Muscle of leg (tissue), 11 donors: ENCODE data around the gene COX17. TPM values are rescaled to one million over a fixed set of nuclear protein-coding genes. Genes with fewer than 3 reads are reported as not detected.

ENCODE experiments used
- DNase-seq: peaks from one replicate; pipeline ENCODE4 v3.0.0; 2013
- H3K27ac ChIP-seq: one replicate; pipeline ENCODE4 v1.5.1; 2013; ENCODE audit warnings: mild to moderate bottlenecking, low read length, control low read depth
- H3K27me3 ChIP-seq: one replicate; pipeline ENCODE4 v1.6.1; 2013; ENCODE audit warnings: low read length; ENCODE audit not compliant: control insufficient read depth, insufficient read depth
- H3K36me3 ChIP-seq: one replicate; pipeline ENCODE4 v1.6.1; 2013; ENCODE audit warnings: low read length; ENCODE audit not compliant: control insufficient read depth, insufficient read depth
- H3K4me1 ChIP-seq: one replicate; pipeline ENCODE4 v1.6.1; 2013; ENCODE audit warnings: low read length; ENCODE audit not compliant: control insufficient read depth, insufficient read depth
- H3K4me3 ChIP-seq: one replicate; pipeline ENCODE4 v1.5.1; 2013; ENCODE audit warnings: low read length, control low read depth
- H3K9me3 ChIP-seq: replicated peaks from 2 replicates; pipeline ENCODE4 v1.6.1; 2013; ENCODE audit warnings: low read depth, low read length; ENCODE audit not compliant: control insufficient read depth
- WGBS: methylation state at CpG from one replicate; pipeline ENCODE4 v1.1.5; 2013; ENCODE audit warnings: missing lambda C conversion rate; ENCODE audit not compliant: insufficient coverage; 5-methylcytosine and 5-hydroxymethylcytosine counted together
- polyA plus RNA-seq, 8 donors: library from polyadenylated mRNA; unstranded; fragments of 120-200 nt; gene quantifications; one replicate each; pipeline versions ENCODE4 v1.2.1 to v1.2.3, GENCODE V29; 2013; ENCODE audit warnings: inconsistent platforms in 1 of 8, low replicate concordance in 1 of 8; ENCODE audit not compliant: insufficient read length in 8 of 8, insufficient read depth in 1 of 8
- total RNA-seq: library from RNA; stranded (reverse); fragments of 120-200 nt; gene quantifications from one replicate; pipeline ENCODE4 v1.2.4, GENCODE V29; 2013

Gene COX17
- total and polyA plus RNA-seq, 9 donors, result 42.8 to 77.2 (median 64.8) TPM

DNA sequence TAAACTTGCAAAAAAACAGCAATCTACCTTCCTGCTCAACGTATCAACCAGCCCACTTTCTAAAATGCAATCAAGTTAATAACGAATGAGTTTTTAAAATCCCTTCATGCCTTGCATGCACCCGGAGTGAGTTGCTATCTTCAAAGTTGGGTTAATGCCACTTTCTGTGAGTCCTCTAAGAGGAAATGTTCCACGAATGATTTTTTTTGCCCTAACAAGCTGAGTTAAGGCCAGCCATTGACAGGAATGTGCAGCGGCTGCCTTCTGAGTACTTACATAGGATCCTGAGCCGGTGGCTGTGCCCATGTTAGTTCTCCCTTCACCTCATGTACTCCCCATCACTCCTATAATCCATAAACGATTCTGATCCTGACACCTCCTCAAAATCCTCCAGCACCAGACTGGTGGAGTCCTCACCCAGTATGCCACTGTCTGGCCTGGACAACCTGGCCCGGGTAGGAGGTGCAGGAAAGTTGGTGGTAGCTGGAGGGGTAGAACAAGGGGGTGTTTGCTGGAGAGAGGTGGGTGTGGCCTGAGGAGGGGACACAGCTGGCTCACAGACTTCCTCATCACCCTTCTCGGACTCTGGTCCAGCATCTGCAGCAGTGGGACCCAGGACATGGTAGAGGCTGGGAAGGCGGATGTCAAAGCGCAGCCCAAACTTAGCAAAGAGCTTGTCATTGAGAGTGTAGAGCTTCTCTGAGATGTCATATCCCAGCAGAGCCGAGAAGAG is 29.2 kb downstream of the COX17 start:
- peaks cover 17% of the 10 kb centered on the region for H3K36me3 ChIP-seq
- H3K27ac ChIP-seq, result peak overlapping the region; percentile 78
- no peak overlapping the region for H3K4me3 ChIP-seq
- WGBS, result 75% methylated on average over 10 of the region's 12 CpGs
- no peak for DNase-seq
- peaks cover 18% of the 10 kb centered on the region for H3K4me1 ChIP-seq
- no peaks in the 10 kb centered on the region for H3K9me3 ChIP-seq
- no peaks in the 10 kb centered on the region for H3K27me3 ChIP-seq

DNA sequence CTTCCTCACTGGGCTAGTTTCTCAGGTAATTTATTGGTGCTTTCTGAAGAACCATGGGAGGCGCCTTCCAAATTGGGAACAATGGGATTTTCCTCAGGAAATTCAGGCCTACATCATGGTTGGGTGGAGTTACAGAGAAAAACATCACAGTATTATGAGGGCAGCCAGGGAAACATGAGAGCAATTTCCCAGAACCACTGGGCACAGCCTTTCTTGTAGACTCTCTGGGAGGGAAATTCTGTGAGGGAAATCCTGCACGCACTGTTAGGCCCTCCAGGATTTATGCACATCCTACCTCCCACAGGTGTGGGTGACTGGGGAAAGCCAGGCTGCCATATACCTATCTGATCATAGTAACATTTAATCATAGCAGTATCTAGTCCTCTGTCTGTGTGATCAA is 30.0 kb downstream of the COX17 start:
- H3K4me3 ChIP-seq, result no peak overlapping the region
- H3K36me3 ChIP-seq, result peaks cover 19% of the 10 kb centered on the region
- 89% methylated on average over 1 of the region's 2 CpGs for WGBS

DNA sequence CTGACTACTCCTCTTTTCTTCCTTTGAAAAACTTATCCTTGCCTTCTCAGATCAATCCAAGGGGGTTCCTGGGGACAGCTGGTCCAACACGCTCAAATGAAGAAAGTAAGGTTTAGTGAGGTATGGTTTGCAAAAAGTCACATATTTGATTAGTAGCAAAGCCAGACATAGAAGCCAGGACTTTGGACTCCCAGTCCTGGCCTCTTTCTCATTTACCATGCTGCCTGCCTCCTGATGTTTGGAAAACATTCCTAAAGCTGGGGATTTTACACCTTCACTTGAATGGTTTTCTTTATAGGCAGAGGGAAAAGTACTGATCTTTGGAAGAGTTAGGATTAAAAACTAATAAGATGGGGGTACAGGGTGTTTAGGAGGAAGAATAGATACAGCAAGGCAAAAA is 31.4 kb downstream of the COX17 start:
- WGBS, result 100% methylated on average over 1 of the region's 1 CpG
- H3K4me1 ChIP-seq, result peaks cover 9% of the 10 kb centered on the region
- no peaks in the 10 kb centered on the region for H3K9me3 ChIP-seq
- no peak overlapping the region for H3K4me3 ChIP-seq
- H3K27ac ChIP-seq, result no peak overlapping the region
- peaks cover 23% of the 10 kb centered on the region for H3K36me3 ChIP-seq
- no peak for DNase-seq
- no peaks in the 10 kb centered on the region for H3K27me3 ChIP-seq

More for the DNA sequence above, 30.0 kb downstream of the COX17 start:
- Histone ChIP-seq H3K9me3 (no peaks in the 10 kb centered on the region), H3K4me1 (peaks cover 13% of the 10 kb centered on the region), H3K27me3 (no peaks in the 10 kb centered on the region), H3K27ac (peak overlapping the region; percentile 78)
- peak; percentile 56 for DNase-seq

DNA sequence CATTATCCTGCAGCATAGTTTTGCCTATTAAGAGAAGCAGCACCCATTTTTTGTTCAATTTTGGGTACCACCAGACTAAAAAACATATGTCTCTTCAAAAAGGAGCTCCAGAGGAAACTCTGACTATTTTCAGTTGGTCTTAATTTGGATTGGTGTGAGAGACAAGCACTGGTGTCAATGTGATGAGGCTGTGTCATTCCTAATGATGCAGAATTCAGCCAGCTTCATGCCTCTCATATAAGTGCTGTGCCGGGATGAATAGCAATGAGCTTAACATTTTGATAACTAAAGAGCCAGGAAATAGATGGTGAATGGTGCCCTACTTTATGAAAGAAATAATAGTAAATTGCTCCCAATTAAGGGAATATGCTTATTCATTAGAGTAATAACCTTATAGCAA is 32.7 kb downstream of the COX17 start:
- Histone ChIP-seq H3K27ac (no peak overlapping the region), H3K9me3 (no peaks in the 10 kb centered on the region), H3K4me1 (peaks cover 9% of the 10 kb centered on the region), H3K27me3 (no peaks in the 10 kb centered on the region), H3K36me3 (peaks cover 23% of the 10 kb centered on the region), H3K4me3 (no peak overlapping the region)
- no peak for DNase-seq
- WGBS, result no CpG with 5 or more reads among the region's 1 CpG

DNA sequence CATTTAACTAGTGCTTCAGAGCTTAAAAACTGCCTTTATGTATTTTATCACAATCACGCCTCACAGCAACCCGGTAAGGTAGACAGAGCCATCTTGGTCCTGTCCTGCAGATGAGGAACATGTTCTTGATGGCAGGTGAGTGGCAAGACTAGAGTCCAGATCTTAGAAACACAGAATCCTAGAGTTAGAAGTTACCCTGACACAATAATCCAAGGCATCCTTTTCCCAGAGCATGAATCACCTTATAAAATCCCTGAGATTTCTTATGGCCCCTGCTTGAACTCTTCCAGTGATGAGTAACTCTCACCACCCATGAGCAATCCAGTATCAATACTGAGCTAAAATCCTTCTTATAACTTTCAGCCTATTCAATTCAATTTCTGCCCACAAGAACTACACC is 33.7 kb downstream of the COX17 start:
- no peak for DNase-seq
- H3K4me1 ChIP-seq, result peaks cover 12% of the 10 kb centered on the region
- H3K4me3 ChIP-seq, result no peak overlapping the region
- no peaks in the 10 kb centered on the region for H3K9me3 ChIP-seq
- WGBS, result no CpG with 5 or more reads among the region's 2 CpGs
- no peaks in the 10 kb centered on the region for H3K27me3 ChIP-seq
- H3K27ac ChIP-seq, result no peak overlapping the region
- H3K36me3 ChIP-seq, result peaks cover 20% of the 10 kb centered on the region

DNA sequence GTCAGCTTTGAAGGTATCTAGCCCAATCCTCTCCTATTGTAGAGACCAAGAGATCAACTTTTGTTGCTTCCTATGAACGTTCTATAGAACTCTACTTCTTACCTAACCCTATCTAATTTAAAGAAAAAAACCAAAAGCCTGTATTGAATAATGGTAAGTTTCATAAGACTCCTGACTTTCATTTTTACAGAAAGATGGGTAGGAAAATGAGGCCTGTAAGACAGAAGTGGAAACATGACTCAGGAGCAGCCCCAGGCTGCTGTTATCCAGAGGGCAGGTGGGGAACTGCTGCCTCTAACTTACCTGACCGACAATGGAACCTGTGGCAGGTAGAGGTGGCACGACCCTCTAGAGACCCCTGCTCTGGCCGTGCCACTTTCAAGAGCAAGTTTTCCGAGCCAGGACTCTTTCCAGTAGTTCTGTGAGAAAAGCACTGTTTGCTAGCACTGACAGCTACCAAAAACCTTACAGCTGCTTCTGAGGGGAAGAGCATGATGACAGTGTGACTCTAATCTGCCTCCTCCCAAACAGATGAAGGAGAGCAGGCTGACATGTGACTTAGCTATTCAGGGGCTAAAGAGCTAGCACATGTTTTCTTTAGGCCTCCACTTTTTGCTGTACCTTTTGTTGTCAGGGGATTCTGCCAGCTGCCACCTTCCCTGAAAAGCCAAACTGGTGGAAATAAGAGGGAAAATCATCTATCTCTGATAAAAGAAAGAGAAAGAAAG is 34.3 kb downstream of the COX17 start:
- peaks cover 15% of the 10 kb centered on the region for H3K36me3 ChIP-seq
- H3K4me3 ChIP-seq, result no peak overlapping the region
- 70% methylated on average over 4 of the region's 5 CpGs for WGBS
- H3K27ac ChIP-seq, result peak overlapping the region; percentile 43
- no peak for DNase-seq
- no peaks in the 10 kb centered on the region for H3K9me3 ChIP-seq
- no peaks in the 10 kb centered on the region for H3K27me3 ChIP-seq
- peaks cover 15% of the 10 kb centered on the region for H3K4me1 ChIP-seq

DNA sequence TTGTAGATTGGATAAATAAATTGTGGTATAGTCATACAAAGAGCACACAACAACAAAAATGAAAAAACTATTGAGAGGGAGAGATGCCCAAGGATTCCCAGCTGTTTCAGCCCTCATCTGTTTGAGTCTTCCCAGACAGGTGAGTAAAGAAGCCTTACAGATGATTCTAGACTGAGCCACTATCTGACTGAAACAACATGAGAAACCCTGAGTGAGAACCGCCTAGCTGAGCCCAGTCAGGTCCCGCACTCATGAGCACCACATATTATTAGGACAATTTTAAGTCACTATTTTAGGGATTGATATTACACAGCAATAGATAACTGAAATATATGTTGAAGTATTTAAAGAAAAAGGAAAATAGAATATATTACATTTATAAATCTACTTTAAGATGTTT is 35.8 kb downstream of the COX17 start:
- Histone ChIP-seq H3K9me3 (no peaks in the 10 kb centered on the region), H3K36me3 (peaks cover 10% of the 10 kb centered on the region), H3K27ac (no peak overlapping the region), H3K4me3 (no peak overlapping the region), H3K4me1 (peaks cover 16% of the 10 kb centered on the region), H3K27me3 (no peaks in the 10 kb centered on the region)
- no CpG with 5 or more reads among the region's 2 CpGs for whole genome bisulfite sequencing
- DNase-seq, result no peak

DNA sequence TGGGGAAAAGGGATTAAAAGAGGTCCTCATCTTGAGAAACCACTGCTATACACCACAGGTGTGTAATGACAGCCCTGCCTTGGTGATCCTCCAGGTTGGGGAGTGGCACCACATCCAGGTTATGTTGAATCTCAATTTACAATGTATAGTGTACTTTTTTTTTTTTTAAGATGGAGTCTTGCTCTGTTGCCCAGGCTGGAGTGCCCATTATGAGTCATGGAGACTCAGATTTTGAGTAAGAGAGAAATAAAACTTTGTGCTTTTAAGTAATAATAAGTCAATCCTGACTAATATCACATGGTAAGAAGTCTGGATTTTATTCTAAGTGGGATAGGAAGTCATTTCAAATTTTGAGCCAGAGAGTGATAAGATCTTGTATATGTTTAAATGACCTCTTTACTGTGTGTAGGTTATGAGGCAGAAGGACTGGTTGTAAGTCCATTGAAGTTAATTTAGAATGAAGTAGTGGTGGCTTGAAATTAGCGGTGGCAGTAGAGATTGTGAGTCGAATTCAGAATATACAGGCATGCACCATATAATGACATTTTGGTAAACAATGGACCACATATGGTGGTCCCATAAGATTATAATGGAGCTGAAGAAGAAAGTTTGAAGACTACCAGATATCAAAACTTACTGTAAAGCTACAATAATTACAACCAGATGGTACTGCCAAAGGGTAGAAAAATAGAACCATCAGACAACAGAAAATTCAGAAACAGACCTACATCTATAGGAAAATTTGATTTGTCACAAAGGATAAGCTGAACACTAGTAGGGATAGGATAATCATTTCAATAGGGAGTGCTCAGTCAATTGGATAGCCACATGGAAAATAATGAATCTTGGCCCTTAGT is 37.5 kb downstream of the COX17 start:
- Histone ChIP-seq H3K9me3 (no peaks in the 10 kb centered on the region), H3K4me1 (peaks cover 16% of the 10 kb centered on the region), H3K36me3 (peaks cover 6% of the 10 kb centered on the region), H3K27ac (no peak overlapping the region), H3K4me3 (no peak overlapping the region), H3K27me3 (no peaks in the 10 kb centered on the region)
- DNase-seq, result no peak
- no CpG with 5 or more reads among the region's 2 CpGs for WGBS

DNA sequence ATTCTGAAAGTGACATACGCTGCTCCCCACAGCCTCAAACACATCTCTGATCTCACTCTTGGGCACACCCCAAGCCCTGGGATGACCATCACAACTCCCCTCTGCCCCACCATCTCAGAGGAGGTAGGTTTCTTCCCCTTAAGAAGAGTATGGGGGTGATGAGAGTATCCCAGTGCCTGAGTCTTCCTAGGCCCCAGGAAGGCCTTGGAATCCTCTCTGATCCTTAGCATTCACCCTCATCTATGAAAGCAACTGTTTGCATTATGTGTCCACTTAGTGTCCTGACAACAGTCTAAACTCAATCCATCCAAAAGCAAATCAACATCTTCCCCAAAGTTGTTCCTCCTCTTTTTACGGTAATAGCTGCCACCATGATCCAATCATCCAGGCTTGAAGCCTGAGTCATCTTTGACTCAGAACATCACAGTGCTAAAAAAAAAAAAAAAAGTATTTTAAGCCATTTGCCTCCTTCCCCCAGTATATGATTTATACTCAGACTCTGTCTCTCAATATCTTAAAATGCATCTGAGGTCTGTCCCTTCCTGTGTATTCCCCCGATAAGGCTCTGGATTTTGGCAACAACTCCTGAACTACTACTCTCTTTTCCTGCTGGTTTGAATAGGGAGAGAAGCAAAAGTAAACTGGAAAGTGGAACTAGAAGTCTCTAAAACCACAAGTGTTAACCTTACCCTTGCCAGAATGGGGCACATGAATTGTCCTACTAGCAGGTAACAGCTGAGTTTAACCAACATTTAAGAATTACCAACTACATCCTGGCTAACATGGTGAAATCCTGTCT is 39.3 kb downstream of the COX17 start:
- peak; percentile 68 for DNase-seq
- Histone ChIP-seq H3K4me1 (peaks cover 11% of the 10 kb centered on the region), H3K36me3 (peaks cover 6% of the 10 kb centered on the region), H3K4me3 (no peak overlapping the region), H3K9me3 (no peaks in the 10 kb centered on the region), H3K27me3 (no peaks in the 10 kb centered on the region), H3K27ac (peak overlapping the region; percentile 80)
- no CpG with 5 or more reads among the region's 3 CpGs for WGBS
